Measurements from ENCODE around the gene PTDSS2.

DNA sequence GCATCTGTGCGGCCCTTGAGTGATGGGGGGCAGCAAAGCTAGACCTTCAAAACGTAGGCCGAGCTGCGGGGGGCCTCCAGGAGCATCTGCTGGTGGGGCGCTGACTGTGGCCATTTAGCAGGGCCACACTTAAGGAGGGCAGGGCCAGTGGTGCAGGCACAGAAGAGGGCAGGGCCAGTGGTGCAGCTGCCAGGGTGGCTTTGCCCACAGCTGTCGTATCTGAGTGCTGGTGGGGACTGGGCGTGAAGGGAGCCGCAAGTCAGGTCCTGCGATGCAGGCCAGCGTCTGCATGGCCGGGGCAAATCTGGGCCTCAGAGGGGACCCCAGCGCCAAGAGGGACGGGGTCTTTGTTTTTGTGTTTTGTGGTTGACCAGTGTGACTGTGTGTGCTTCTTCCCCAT is 29.2 kb downstream of the PTDSS2 start:
- TF ChIP-seq, protein P1, sequence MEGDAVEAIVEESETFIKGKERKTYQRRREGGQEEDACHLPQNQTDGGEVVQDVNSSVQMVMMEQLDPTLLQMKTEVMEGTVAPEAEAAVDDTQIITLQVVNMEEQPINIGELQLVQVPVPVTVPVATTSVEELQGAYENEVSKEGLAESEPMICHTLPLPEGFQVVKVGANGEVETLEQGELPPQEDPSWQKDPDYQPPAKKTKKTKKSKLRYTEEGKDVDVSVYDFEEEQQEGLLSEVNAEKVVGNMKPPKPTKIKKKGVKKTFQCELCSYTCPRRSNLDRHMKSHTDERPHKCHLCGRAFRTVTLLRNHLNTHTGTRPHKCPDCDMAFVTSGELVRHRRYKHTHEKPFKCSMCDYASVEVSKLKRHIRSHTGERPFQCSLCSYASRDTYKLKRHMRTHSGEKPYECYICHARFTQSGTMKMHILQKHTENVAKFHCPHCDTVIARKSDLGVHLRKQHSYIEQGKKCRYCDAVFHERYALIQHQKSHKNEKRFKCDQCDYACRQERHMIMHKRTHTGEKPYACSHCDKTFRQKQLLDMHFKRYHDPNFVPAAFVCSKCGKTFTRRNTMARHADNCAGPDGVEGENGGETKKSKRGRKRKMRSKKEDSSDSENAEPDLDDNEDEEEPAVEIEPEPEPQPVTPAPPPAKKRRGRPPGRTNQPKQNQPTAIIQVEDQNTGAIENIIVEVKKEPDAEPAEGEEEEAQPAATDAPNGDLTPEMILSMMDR (IDR thresholded peaks at IDR 0.05; ENCODE audit: low read length): no peak
- no peak for TF ChIP-seq EZH2 (IDR thresholded peaks at IDR 0.05; ENCODE audit: borderline replicate concordance, low read length)
